CD4-positive, alpha-beta T cell treated with Interleukin-2 at 100 ng/mL for 4 hours (primary cell): ENCODE measurements around the gene C7orf25.

Experiments
- DNase-seq: peaks from one replicate; pipeline ENCODE4 v3.0.0-alpha.2; 2020; ENCODE audit warnings: low spot score

Gene C7orf25

GRCh38 chr7:42877862-42878261 is 34.0 kb downstream of the C7orf25 start:
- DNase-seq, result no peak

GRCh38 chr7:42876182-42877068 is 35.4 kb downstream of the C7orf25 start:
- DNase-seq, result peak; percentile 44

GRCh38 chr7:42869131-42870020 is 42.5 kb downstream of the C7orf25 start:
- DNase-seq, result no peak

GRCh38 chr7:42868480-42868879 is 43.4 kb downstream of the C7orf25 start:
- no peak for DNase-seq
